ENCODE results near the gene IL1RN.

The IL1RN gene

DNA sequence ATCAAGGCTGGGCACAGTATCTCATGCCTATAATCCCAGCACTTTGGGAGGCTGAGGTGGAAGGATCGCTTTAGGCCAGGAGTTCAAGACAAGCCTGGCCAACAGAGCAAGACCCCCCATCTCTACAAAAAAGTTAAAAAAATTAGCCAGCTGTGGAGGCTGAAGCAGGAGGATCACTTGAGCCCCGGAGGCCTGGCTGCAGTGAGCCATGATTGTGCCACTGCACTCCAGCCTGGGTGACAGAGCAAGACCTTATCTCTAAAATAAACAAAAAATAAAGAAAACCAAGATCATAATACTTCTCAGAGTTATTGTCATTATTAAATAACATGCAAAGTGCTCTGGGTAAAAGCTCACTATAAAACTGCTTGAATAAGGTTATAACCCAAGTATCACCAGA is 14.9 kb downstream of the IL1RN start:
- no peaks in the 10 kb centered on the region for H4K20me1 ChIP-seq (ENCODE audit: insufficient read depth, low read length)
- TF ChIP-seq EZH2phosphoT487 (IDR thresholded peaks at IDR 0.05; ENCODE audit: low read length) (no peak), EZH2 (optimal IDR thresholded peaks at IDR 0.05; ENCODE audit: low read depth, low read length) (no peak)
- TF ChIP-seq, protein P1, sequence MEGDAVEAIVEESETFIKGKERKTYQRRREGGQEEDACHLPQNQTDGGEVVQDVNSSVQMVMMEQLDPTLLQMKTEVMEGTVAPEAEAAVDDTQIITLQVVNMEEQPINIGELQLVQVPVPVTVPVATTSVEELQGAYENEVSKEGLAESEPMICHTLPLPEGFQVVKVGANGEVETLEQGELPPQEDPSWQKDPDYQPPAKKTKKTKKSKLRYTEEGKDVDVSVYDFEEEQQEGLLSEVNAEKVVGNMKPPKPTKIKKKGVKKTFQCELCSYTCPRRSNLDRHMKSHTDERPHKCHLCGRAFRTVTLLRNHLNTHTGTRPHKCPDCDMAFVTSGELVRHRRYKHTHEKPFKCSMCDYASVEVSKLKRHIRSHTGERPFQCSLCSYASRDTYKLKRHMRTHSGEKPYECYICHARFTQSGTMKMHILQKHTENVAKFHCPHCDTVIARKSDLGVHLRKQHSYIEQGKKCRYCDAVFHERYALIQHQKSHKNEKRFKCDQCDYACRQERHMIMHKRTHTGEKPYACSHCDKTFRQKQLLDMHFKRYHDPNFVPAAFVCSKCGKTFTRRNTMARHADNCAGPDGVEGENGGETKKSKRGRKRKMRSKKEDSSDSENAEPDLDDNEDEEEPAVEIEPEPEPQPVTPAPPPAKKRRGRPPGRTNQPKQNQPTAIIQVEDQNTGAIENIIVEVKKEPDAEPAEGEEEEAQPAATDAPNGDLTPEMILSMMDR (IDR thresholded peaks at IDR 0.05; ENCODE audit: low read length) = no peak

GRCh38 chr2:113144259-113144658 is 16.9 kb downstream of the IL1RN start:
- H3K9me3 ChIP-seq (replicated peaks; ENCODE audit: insufficient read depth, low read length) = no peaks in the 10 kb centered on the region
- H3K27ac ChIP-seq (ENCODE audit: low read length) = no peak overlapping the region
- no peaks in the 10 kb centered on the region for H3K9me2 ChIP-seq (replicated peaks; ENCODE audit: insufficient read depth, low read length)
- no peak for DNase-seq
- H4K20me1 ChIP-seq (ENCODE audit: insufficient read depth, low read length) = no peaks in the 10 kb centered on the region
- no peak for TF ChIP-seq EZH2phosphoT487 (IDR thresholded peaks at IDR 0.05; ENCODE audit: low read length)
- no peak for TF ChIP-seq EZH2 (optimal IDR thresholded peaks at IDR 0.05; ENCODE audit: low read depth, low read length)
- TF ChIP-seq, protein P1 (IDR thresholded peaks at IDR 0.05; ENCODE audit: low read length) = no peak
- no peak overlapping the region for H3K9ac ChIP-seq (ENCODE audit: low read length)
- no peaks in the 10 kb centered on the region for H3F3A ChIP-seq (ENCODE audit: insufficient read depth, low read length)
- no peak overlapping the region for H3K4me2 ChIP-seq (ENCODE audit: low read depth, low read length)
- no peak overlapping the region for H2AFZ ChIP-seq (ENCODE audit: low read length)
- H3K27me3 ChIP-seq (replicated peaks; ENCODE audit: insufficient read depth, low read length) = no peaks in the 10 kb centered on the region
- no peaks in the 10 kb centered on the region for H3K79me2 ChIP-seq (ENCODE audit: low read length)
- H3K36me3 ChIP-seq (replicated peaks; ENCODE audit: insufficient read depth, low read length) = no peaks in the 10 kb centered on the region
- no peak overlapping the region for H3K4me3 ChIP-seq (ENCODE audit: low read length)
- no peaks in the 10 kb centered on the region for H3K4me1 ChIP-seq (ENCODE audit: low read length)

More for the DNA sequence above, 14.9 kb downstream of the IL1RN start:
- Histone ChIP-seq H3K4me1 (ENCODE audit: low read length) (peaks cover 4% of the 10 kb centered on the region), H3K4me3 (ENCODE audit: low read length) (no peak overlapping the region), H3K9me2 (replicated peaks; ENCODE audit: insufficient read depth, low read length) (no peaks in the 10 kb centered on the region), H3K27me3 (replicated peaks; ENCODE audit: insufficient read depth, low read length) (no peaks in the 10 kb centered on the region), H2AFZ (ENCODE audit: low read length) (no peak overlapping the region), H3K9me3 (replicated peaks; ENCODE audit: insufficient read depth, low read length) (no peaks in the 10 kb centered on the region), H3K27ac (ENCODE audit: low read length) (no peak overlapping the region), H3K9ac (ENCODE audit: low read length) (no peak overlapping the region), H3K79me2 (ENCODE audit: low read length) (no peaks in the 10 kb centered on the region), H3F3A (ENCODE audit: insufficient read depth, low read length) (no peaks in the 10 kb centered on the region), H3K36me3 (replicated peaks; ENCODE audit: insufficient read depth, low read length) (no peaks in the 10 kb centered on the region), H3K4me2 (ENCODE audit: low read depth, low read length) (no peak overlapping the region)
- no peak for DNase-seq

GRCh38 chr2:113148606-113149552 is 21.5 kb downstream of the IL1RN start:
- H3F3A ChIP-seq (ENCODE audit: insufficient read depth, low read length) = no peaks in the 10 kb centered on the region
- H3K9ac ChIP-seq (ENCODE audit: low read length) = no peak overlapping the region
- no peaks in the 10 kb centered on the region for H3K79me2 ChIP-seq (ENCODE audit: low read length)
- H2AFZ ChIP-seq (ENCODE audit: low read length) = no peak overlapping the region
- no peak overlapping the region for H3K27ac ChIP-seq (ENCODE audit: low read length)
- H4K20me1 ChIP-seq (ENCODE audit: insufficient read depth, low read length) = no peaks in the 10 kb centered on the region
- no peak overlapping the region for H3K4me3 ChIP-seq (ENCODE audit: low read length)
- H3K36me3 ChIP-seq (replicated peaks; ENCODE audit: insufficient read depth, low read length) = no peaks in the 10 kb centered on the region
- DNase-seq = no peak
- H3K27me3 ChIP-seq (replicated peaks; ENCODE audit: insufficient read depth, low read length) = no peaks in the 10 kb centered on the region
- no peaks in the 10 kb centered on the region for H3K4me1 ChIP-seq (ENCODE audit: low read length)
- H3K9me2 ChIP-seq (replicated peaks; ENCODE audit: insufficient read depth, low read length) = no peaks in the 10 kb centered on the region
- H3K9me3 ChIP-seq (replicated peaks; ENCODE audit: insufficient read depth, low read length) = no peaks in the 10 kb centered on the region
- H3K4me2 ChIP-seq (ENCODE audit: low read depth, low read length) = no peak overlapping the region
- TF ChIP-seq, protein P1 (IDR thresholded peaks at IDR 0.05; ENCODE audit: low read length) = no peak
- TF ChIP-seq EZH2phosphoT487 (IDR thresholded peaks at IDR 0.05; ENCODE audit: low read length) (no peak), EZH2 (optimal IDR thresholded peaks at IDR 0.05; ENCODE audit: low read depth, low read length) (no peak)
